Hematopoietic multipotent progenitor cell treated with erythropoietin and hydrocortisone succinate and interleukin-3 and kit ligand, for 17 days (in vitro differentiated cells): Measurements from ENCODE around the gene IFT52.

ENCODE experiments used
- DNase-seq: peaks from one replicate; pipeline ENCODE4 v3.0.0-alpha.2; 2015; ENCODE audit warnings: low spot score

The IFT52 gene

GRCh38 chr20:43690943-43691598 is 100.3 kb downstream of the IFT52 start:
- DNase-seq: peak; percentile 65

GRCh38 chr20:43691928-43692524 is 101.3 kb downstream of the IFT52 start:
- peak; percentile 87 for DNase-seq

DNA sequence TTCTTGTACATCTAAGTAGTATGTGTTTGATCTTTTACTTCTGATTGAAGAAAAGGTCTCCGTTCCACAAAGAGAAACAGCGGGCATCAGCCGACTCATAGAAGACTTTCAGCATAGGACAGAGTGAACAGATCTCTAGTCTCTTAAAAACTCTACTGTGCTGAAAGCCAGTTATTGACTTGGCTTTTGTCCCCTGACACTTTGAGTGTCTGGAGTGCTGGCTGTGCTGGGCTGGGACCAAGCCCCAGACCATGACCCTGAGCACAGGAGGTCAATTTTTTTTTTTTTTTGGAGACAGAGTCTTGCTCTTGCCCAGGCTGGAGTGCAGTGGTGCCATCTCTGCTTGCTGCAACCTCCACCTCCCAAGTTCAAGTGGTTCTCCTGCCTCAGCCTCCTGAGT is 104.0 kb downstream of the IFT52 start:
- no peak for DNase-seq

GRCh38 chr20:43695571-43695970 is 104.8 kb downstream of the IFT52 start:
- no peak for DNase-seq
